NT2/D1 (cell line): ENCODE results near the gene PODXL.

Experiments used
- SUZ12 ChIP-seq: IDR thresholded peaks from 2 replicates; pipeline ENCODE4 v1.6.1; 2011; ENCODE audit not compliant: insufficient read length, insufficient read depth; ENCODE audit errors: extremely low read depth
- YY1 ChIP-seq: IDR thresholded peaks from 2 replicates; pipeline ENCODE4 v1.6.1; 2011; ENCODE audit not compliant: insufficient read length, insufficient read depth
- ZNF274 ChIP-seq: IDR thresholded peaks from 2 replicates; pipeline ENCODE4 v1.6.1; 2011; ENCODE audit warnings: mild to moderate bottlenecking, low read depth, low read length

DNA sequence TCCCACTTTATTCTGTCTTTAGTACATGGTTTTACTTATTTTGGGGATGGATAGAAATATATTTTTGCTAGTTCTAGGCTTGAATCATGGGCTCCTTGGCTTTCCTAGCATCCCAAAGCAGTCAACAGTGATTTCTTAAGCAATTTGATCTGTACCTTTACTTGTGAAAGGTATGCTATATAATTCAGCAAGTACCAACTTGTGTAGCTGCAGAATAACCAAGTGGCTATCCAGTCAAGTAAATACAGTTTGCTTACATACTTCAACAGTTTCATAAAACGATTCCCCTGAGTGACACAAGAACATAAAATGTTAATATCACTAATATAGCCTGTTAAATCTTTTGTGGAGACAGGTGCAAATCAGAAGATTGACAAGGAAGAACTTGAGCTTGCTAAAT lies 67.2 kb downstream of the PODXL start:
- TF ChIP-seq ZNF274: no peak
- TF ChIP-seq SUZ12: no peak
- no peak for TF ChIP-seq YY1
